Left lung (tissue), 10 donors: ENCODE results near the gene HIVEP2. TPM values are rescaled to one million over a fixed set of nuclear protein-coding genes. Genes with fewer than 3 reads are reported as not detected.

Experiments
- ATAC-seq: fragments of 200-7000 bp; cut with Tn5 transposase; one replicate; pipeline ENCODE4 v1.9.1; 2020; ENCODE audit warnings: moderate library complexity
- DNase-seq, 4 donors: peaks; one replicate each; pipeline ENCODE4 v3.0.0-alpha.2; 2013 to 2020
- H3K27ac ChIP-seq, 2 donors: fragments of 200-600 bp; sonication (generic) in 1 of 2; one replicate each; pipeline versions ENCODE4 v1.5.0 to v1.8.0; 2020 to 2021
- H3K27me3 ChIP-seq, 2 donors: fragments of 200-600 bp; sonication (generic) in 1 of 2; one replicate each; pipeline versions ENCODE4 v1.5.0 to v1.8.0; 2020 to 2021
- H3K36me3 ChIP-seq, 2 donors: fragments of 200-600 bp; sonication (generic) in 1 of 2; one replicate each; pipeline versions ENCODE4 v1.5.0 to v1.8.0; 2020 to 2021
- H3K4me1 ChIP-seq, 2 donors: fragments of 200-600 bp; one replicate each; pipeline ENCODE4 v1.8.0; 2021
- H3K4me3 ChIP-seq, 2 donors: fragments of 200-600 bp; sonication (generic) in 1 of 2; one replicate each; pipeline versions ENCODE4 v1.5.0 to v1.8.0; 2020 to 2021; ENCODE audit warnings: mild to moderate bottlenecking in 1 of 2
- H3K9me3 ChIP-seq, 2 donors: fragments of 200-600 bp; sonication (generic) in 1 of 2; one replicate each; pipeline versions ENCODE4 v1.5.0 to v1.8.0; 2020 to 2021
- CTCF ChIP-seq, 2 donors: fragments of 200-600 bp; sonication (generic) in 1 of 2; IDR thresholded peaks; one replicate each; pipeline versions ENCODE4 v1.5.0 to v1.8.0; 2021; ENCODE audit warnings: antibody characterized with exemption in 2 of 2
- intact Hi-C, 2 donors: fragments of 100-400 bp; cut with DNase I; formaldehyde crosslinking; loops; one replicate each; pipeline versions ENCODE4 v1.11.2 to v1.14.2; 2022
- polyA plus RNA-seq, 6 donors: library from polyadenylated mRNA; unstranded; fragments of 120-200 nt; gene quantifications; one replicate each; pipeline ENCODE4 v1.2.1, GENCODE V29; 2013; ENCODE audit not compliant: insufficient read length in 6 of 6
- total RNA-seq, 2 donors: library from RNA; stranded (reverse); fragmentation: NEBNext Ultra II Directional; extraction: Animal tissue kit (Norgen Biotek cat#: 25700); gene quantifications; one replicate each; pipeline ENCODE4 v1.2.1, GENCODE V29; 2021
- donor health status: DM: no; HTN: yes; CAD: no.
- donor health status: DM: no; HTN: no; CAD: no.

HIVEP2 gene
- total and polyA plus RNA-seq, 8 donors, result 11.5 to 16.6 (median 13.1) TPM

DNA sequence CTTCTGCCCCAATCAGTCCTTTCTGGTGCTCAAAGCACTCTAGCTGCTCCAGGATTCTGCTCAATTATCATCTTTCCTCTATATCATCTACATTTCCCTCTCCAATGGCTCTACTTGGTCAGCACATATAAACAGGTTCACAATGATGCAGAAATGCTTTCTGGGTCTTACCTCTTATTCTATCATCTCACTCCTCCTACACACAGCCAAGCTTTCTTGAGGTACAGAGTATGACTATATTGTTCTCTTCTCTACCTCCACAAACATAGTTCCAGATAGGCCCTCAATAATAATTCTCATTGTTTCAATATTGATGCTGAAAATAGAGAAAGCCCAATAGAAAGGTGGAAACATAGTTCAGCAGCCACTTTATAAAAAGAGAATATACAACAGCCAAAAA is 48.2 kb downstream of the HIVEP2 start:
- intact Hi-C loops, result no loop called here
- H3K27me3 ChIP-seq, result no peaks in the 10 kb centered on the region
- no peaks in the 10 kb centered on the region for H3K9me3 ChIP-seq
- H3K4me1 ChIP-seq, result peaks cover 0 to 2% of the 10 kb centered on the region in 2 donors
- no peak for TF ChIP-seq CTCF (IDR thresholded peaks at IDR 0.05)
- H3K27ac ChIP-seq, result no peak overlapping the region
- H3K36me3 ChIP-seq, result no peaks in the 10 kb centered on the region
- H3K4me3 ChIP-seq, result no peak overlapping the region
- no peak for ATAC-seq
- no peak for DNase-seq

- H3K27me3 ChIP-seq, result no peaks in the 10 kb centered on the region
- no peaks in the 10 kb centered on the region for H3K36me3 ChIP-seq
- H3K27ac ChIP-seq, result no peak overlapping the region
- H3K9me3 ChIP-seq, result no peaks in the 10 kb centered on the region
- H3K4me3 ChIP-seq, result no peak overlapping the region
- H3K4me1 ChIP-seq, result no peaks in the 10 kb centered on the region
- intact Hi-C loops, result no loop called here
- DNase-seq, result no peak
- TF ChIP-seq CTCF (IDR thresholded peaks at IDR 0.05), result no peak
- ATAC-seq, result no peak
Measured at GRCh38 chr6:142893088-142893487, 51.9 kb downstream of the HIVEP2 start.

GRCh38 chr6:142892254-142893021 is 52.5 kb downstream of the HIVEP2 start:
- no peaks in the 10 kb centered on the region for H3K4me1 ChIP-seq
- intact Hi-C loops, result no loop called here
- DNase-seq, result no peak
- no peak for TF ChIP-seq CTCF (IDR thresholded peaks at IDR 0.05)
- H3K27ac ChIP-seq, result no peak overlapping the region
- H3K9me3 ChIP-seq, result no peaks in the 10 kb centered on the region
- no peaks in the 10 kb centered on the region for H3K36me3 ChIP-seq
- no peaks in the 10 kb centered on the region for H3K27me3 ChIP-seq
- no peak overlapping the region for H3K4me3 ChIP-seq
- ATAC-seq, result no peak

GRCh38 chr6:142891454-142891853 is 53.5 kb downstream of the HIVEP2 start:
- Histone ChIP-seq H3K27me3 (no peaks in the 10 kb centered on the region), H3K4me3 (no peak overlapping the region), H3K27ac (no peak overlapping the region), H3K36me3 (no peaks in the 10 kb centered on the region), H3K9me3 (no peaks in the 10 kb centered on the region), H3K4me1 (peaks cover 0 to 10% of the 10 kb centered on the region in 2 donors)
- no peak for DNase-seq
- no peak for TF ChIP-seq CTCF (IDR thresholded peaks at IDR 0.05)
- no peak for ATAC-seq
- intact Hi-C loops, result no loop called here

GRCh38 chr6:142888456-142888855 is 56.5 kb downstream of the HIVEP2 start:
- ATAC-seq (no peak), DNase-seq (no peak)
- no peaks in the 10 kb centered on the region for H3K9me3 ChIP-seq
- TF ChIP-seq CTCF (IDR thresholded peaks at IDR 0.05), result no peak
- H3K4me1 ChIP-seq, result peaks cover 8 to 37% of the 10 kb centered on the region in 2 donors
- H3K4me3 ChIP-seq, result no peak overlapping the region
- no peaks in the 10 kb centered on the region for H3K27me3 ChIP-seq
- intact Hi-C loops, result no loop called here
- no peak overlapping the region for H3K27ac ChIP-seq
- H3K36me3 ChIP-seq, result no peaks in the 10 kb centered on the region
